Panc1 (cell line): ENCODE measurements around the gene RILP. TPM values are rescaled to one million over a fixed set of nuclear protein-coding genes. Genes with fewer than 3 reads are reported as not detected.

ENCODE experiments used
- ATAC-seq: fragments of 200-7000 bp; cut with Tn5 transposase; 2 replicates; pipeline ENCODE4 v1.9.1; 2020; ENCODE audit warnings: mild to moderate bottlenecking, moderate library complexity
- BruUV-seq: library from RNA; stranded (reverse); fragments of 400-500 nt; replicated peaks from 2 replicates; lab custom pipeline; 2021; lab: Mats Ljungman, UMichigan
- CTCF ChIA-PET: fragments of 300-600 bp; sonication (Branson Sonifier 250); formaldehyde crosslinking; loops from one replicate; lab custom pipeline; 2022; ENCODE audit warnings: antibody characterized with exemption; lab: Charles Lee
- POLR2A ChIA-PET: fragments of 300-600 bp; sonication (Branson Sonifier 250); formaldehyde crosslinking; loops from one replicate; lab custom pipeline; 2022; ENCODE audit warnings: antibody characterized with exemption; lab: Charles Lee
- DNase-seq: peaks from one replicate; pipeline ENCODE4 v3.0.0-alpha.2; 2010; ENCODE audit warnings: low read depth, low spot score
- H3K27ac ChIP-seq: 2 replicates; pipeline ENCODE4 v1.5.1; 2011; ENCODE audit warnings: mild to moderate bottlenecking, low read length, inconsistent platforms
- H3K27me3 ChIP-seq: fragments of 200-500 bp; sonication (Bioruptor generic); 2 replicates; pipeline ENCODE4 v1.6.0; 2014; ENCODE audit warnings: low read length, inconsistent platforms; ENCODE audit not compliant: control insufficient read depth, insufficient read depth
- H3K36me3 ChIP-seq: fragments of 200-500 bp; sonication (Bioruptor generic); 2 replicates; pipeline ENCODE4 v1.5.1; 2014; ENCODE audit warnings: inconsistent platforms, mild to moderate bottlenecking, low read length, moderate library complexity; ENCODE audit not compliant: control insufficient read depth, insufficient read depth
- H3K4me1 ChIP-seq: 2 replicates; pipeline ENCODE4 v1.5.1; 2011; ENCODE audit warnings: inconsistent platforms, mild to moderate bottlenecking, low read length, moderate library complexity; ENCODE audit not compliant: control insufficient read depth, insufficient read depth
- H3K4me3 ChIP-seq, 2 experiments: 2 replicates each; pipeline ENCODE4 v1.5.1; 2011 to 2012; ENCODE audit warnings: low read depth in 2 of 2, low read length in 2 of 2, mild to moderate bottlenecking in 2 of 2, inconsistent platforms in 1 of 2, moderate library complexity in 1 of 2
- H3K9me3 ChIP-seq: fragments of 200-500 bp; sonication (Bioruptor generic); 2 replicates; pipeline ENCODE4 v1.5.1; 2014; ENCODE audit warnings: low read depth, mild to moderate bottlenecking, inconsistent platforms, low read length, moderate library complexity; ENCODE audit not compliant: control insufficient read depth, insufficient read depth
- CTCF ChIP-seq: fragments of 450-650 bp; IDR thresholded peaks from 2 replicates; pipeline ENCODE4 v1.5.1; 2017; ENCODE audit warnings: mild to moderate bottlenecking
- POLR2AphosphoS5 ChIP-seq: IDR thresholded peaks from 2 replicates; pipeline ENCODE4 v1.6.1; 2012; ENCODE audit warnings: mild to moderate bottlenecking, low read depth, low read length, moderate library complexity
- SIN3A ChIP-seq: IDR thresholded peaks from 2 replicates; pipeline ENCODE4 v1.6.1; 2012; ENCODE audit warnings: low read depth, mild to moderate bottlenecking, low read length, moderate library complexity, borderline replicate concordance; ENCODE audit not compliant: insufficient read depth
- TCF7L2 ChIP-seq: IDR thresholded peaks from 2 replicates; pipeline ENCODE4 v1.6.1; 2011; ENCODE audit warnings: mild to moderate bottlenecking, low read depth, low read length, inconsistent platforms
- in situ Hi-C: cut with HindIII; loops from 2 replicates; pipeline ENCODE4 v1.10.0; 2016; ENCODE audit warnings: low sequenced_read_pairs, low pct_unique_long_range_greater_than_20kb
- intact Hi-C: fragments of 100-400 bp; cut with micrococcal nuclease; formaldehyde crosslinking; loops from one replicate; pipeline ENCODE4 v1.10.0; 2022; ENCODE audit not compliant: unreplicated experiment
- total RNA-seq: library from RNA; stranded (reverse); gene quantifications from one replicate; pipeline ENCODE4 v1.2.1, GENCODE V29; 2021; ENCODE audit not compliant: unreplicated experiment
- TF ChIP-seq, protein P1 (sequence below), 2 experiments: IDR thresholded peaks; 2 replicates each; pipeline ENCODE4 v1.6.1; 2011 to 2012; ENCODE audit warnings: low read depth in 2 of 2, control low read depth in 1 of 2, low read length in 1 of 2, mild to moderate bottlenecking in 1 of 2, moderate library complexity in 1 of 2; ENCODE audit not compliant: insufficient read depth in 1 of 2

The RILP gene
- total RNA-seq, 1 experiment from 2014 or later = 20.8 TPM

DNA sequence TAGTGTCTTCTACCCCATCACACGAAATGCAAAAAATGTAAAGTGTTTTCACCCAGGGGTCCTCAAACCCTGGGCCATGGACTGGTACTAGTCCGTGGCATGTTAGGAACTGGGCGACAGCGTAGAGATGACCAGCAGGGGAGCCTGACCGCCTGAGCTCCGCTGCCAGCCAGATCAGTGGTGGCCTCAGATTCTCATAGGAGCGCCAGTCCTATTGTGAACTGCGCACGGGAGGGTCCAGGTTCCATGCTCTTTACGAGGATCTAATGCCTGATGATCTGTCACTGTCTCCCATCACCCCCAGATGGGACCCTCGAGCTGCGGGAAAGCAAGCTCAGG lies 8.6 kb downstream of the RILP start:
- CTCF ChIA-PET = interaction anchor here (1.7 kb wide), 1 partner anchor 67 kb away, joined by 8 read pairs; no protein-coding TSS in a partner anchor
- Histone ChIP-seq H3K36me3 (no peaks in the 10 kb centered on the region), H3K4me1 (peaks cover 14% of the 10 kb centered on the region), H3K9me3 (no peaks in the 10 kb centered on the region), H3K27ac (peak overlapping the region; percentile 29; the same call in 1 of the 2 replicates), H3K4me3 (no peak overlapping the region), H3K27me3 (no peaks in the 10 kb centered on the region)
- intact Hi-C loops = no loop called here
- no TSS peak for BruUV-seq
- ATAC-seq (no peak; the same call in 1 of the 2 replicates), DNase-seq (no peak)
- in situ Hi-C loops = no loop called here
- POLR2A ChIA-PET = no interaction called here
- TF ChIP-seq POLR2AphosphoS5 (no peak), CTCF (no peak), SIN3A (no peak), TCF7L2 (no peak)
- TF ChIP-seq, protein P1, sequence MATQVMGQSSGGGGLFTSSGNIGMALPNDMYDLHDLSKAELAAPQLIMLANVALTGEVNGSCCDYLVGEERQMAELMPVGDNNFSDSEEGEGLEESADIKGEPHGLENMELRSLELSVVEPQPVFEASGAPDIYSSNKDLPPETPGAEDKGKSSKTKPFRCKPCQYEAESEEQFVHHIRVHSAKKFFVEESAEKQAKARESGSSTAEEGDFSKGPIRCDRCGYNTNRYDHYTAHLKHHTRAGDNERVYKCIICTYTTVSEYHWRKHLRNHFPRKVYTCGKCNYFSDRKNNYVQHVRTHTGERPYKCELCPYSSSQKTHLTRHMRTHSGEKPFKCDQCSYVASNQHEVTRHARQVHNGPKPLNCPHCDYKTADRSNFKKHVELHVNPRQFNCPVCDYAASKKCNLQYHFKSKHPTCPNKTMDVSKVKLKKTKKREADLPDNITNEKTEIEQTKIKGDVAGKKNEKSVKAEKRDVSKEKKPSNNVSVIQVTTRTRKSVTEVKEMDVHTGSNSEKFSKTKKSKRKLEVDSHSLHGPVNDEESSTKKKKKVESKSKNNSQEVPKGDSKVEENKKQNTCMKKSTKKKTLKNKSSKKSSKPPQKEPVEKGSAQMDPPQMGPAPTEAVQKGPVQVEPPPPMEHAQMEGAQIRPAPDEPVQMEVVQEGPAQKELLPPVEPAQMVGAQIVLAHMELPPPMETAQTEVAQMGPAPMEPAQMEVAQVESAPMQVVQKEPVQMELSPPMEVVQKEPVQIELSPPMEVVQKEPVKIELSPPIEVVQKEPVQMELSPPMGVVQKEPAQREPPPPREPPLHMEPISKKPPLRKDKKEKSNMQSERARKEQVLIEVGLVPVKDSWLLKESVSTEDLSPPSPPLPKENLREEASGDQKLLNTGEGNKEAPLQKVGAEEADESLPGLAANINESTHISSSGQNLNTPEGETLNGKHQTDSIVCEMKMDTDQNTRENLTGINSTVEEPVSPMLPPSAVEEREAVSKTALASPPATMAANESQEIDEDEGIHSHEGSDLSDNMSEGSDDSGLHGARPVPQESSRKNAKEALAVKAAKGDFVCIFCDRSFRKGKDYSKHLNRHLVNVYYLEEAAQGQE (IDR thresholded peaks at IDR 0.05; ENCODE audit: insufficient read depth in 1 of 2, low read depth in 2 of 2, low read length in 1 of 2) = no peak

DNA sequence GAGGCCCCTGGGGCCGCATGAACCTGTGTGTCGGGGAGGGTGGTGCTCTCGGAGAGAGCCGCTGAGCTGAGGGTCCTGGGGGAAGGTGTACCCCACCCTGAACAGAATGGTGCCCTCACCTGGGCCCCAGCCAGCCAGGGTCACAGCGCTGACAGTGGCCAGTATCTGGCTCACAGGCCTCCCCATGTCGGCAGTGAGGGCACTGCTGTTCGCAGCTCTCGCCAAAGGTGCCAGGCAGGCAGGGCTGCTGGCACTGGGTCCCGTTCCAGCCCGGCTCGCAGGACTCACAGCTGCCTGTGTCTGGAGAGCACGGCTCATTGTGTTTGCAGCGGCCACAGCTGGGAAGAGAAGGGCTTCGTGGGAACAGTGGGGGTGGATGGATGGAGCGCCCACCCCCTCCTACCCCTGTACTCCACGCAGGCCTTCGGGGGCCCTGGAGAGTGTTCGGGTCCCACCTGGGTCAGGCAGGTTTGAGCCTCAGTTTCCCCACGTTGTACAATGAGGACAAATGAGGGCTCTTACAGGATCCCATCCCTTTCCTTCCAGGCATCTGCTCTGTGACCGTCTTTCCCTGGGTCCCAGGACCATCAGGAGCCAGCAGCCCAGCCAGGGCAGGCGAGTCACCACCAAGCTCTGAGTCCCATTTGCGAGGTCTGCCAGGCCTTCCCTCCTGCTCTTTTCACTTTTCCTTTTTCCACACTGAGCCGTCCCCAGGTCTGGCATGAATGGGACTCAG lies 9.2 kb downstream of the RILP start:
- POLR2A ChIA-PET = no interaction called here
- no peaks in the 10 kb centered on the region for H3K9me3 ChIP-seq
- H3K4me3 ChIP-seq = no peak overlapping the region
- no TSS peak for BruUV-seq
- H3K27ac ChIP-seq = peak overlapping the region; percentile 29; the same call in 1 of the 2 replicates
- H3K36me3 ChIP-seq = no peaks in the 10 kb centered on the region
- no peaks in the 10 kb centered on the region for H3K27me3 ChIP-seq
- peaks cover 14% of the 10 kb centered on the region for H3K4me1 ChIP-seq
- DNase-seq = no peak
- intact Hi-C loops (no loop called here), in situ Hi-C loops (no loop called here)
- CTCF ChIA-PET = interaction anchor here (0.6 to 1.7 kb wide), 2 partner anchors 56 to 66 kb away, joined by 3 to 8 read pairs; no protein-coding TSS in a partner anchor
- TF ChIP-seq POLR2AphosphoS5 = no peak
- TF ChIP-seq, protein P1 (IDR thresholded peaks at IDR 0.05; ENCODE audit: insufficient read depth in 1 of 2, low read depth in 2 of 2, low read length in 1 of 2) = no peak
- no peak for TF ChIP-seq SIN3A
- no peak for TF ChIP-seq CTCF
- no peak for TF ChIP-seq TCF7L2
- peak; percentile 58 for ATAC-seq
